Vagina (tissue), 2 donors: ENCODE measurements around the gene GYPC.

Source experiments
- CTCF ChIP-seq, 3 experiments: fragments of 450-650 bp in 2 of 3; fragments of 200-600 bp in 1 of 3; sonication (generic) in 1 of 3; IDR thresholded peaks; one replicate each; pipeline ENCODE4 v1.5.1; 2017 to 2019; ENCODE audit warnings: antibody characterized with exemption in 3 of 3, mild to moderate bottlenecking in 2 of 3, moderate library complexity in 2 of 3
- POLR2A ChIP-seq, 2 donors: fragments of 450-650 bp; IDR thresholded peaks; one replicate each; pipeline ENCODE4 v1.6.1; 2017; ENCODE audit warnings: antibody characterized with exemption in 2 of 2, mild to moderate bottlenecking in 2 of 2, moderate library complexity in 2 of 2

GRCh38 chr2:126676221-126677175 lies 20.5 kb downstream of the GYPC start:
- no peak for TF ChIP-seq CTCF (IDR thresholded peaks at IDR 0.05)
- TF ChIP-seq POLR2A (IDR thresholded peaks at IDR 0.05), result no peak
